ENCODE results near the gene SLC30A4.
"Not testable (repeated sequence)": the region's sequence is repeated elsewhere in the genome, so short reads cannot be mapped to it uniquely, and the experiment has no call there.

SLC30A4 gene

GRCh38 chr15:45522328-45523165 is at the start of gene SLC30A4:
Gene SLC30A4 (minus strand): TSS chr15:45522755. CDS start chr15:45522354, 401 bp downstream.
- DNase-seq: no peak

GRCh38 chr15:45555934-45556608 is 33.5 kb upstream of the SLC30A4 start:
- no peak for DNase-seq

- no peak for DNase-seq
Observed at GRCh38 chr15:45551676-45552075, 29.1 kb upstream of the SLC30A4 start.

- no peak for DNase-seq
Observed at GRCh38 chr15:45550436-45550835, 27.9 kb upstream of the SLC30A4 start.

- DNase-seq: no peak
Observed at GRCh38 chr15:45549541-45550220, 27.1 kb upstream of the SLC30A4 start.

- no peak for DNase-seq
Observed at GRCh38 chr15:45548753-45549520, 26.4 kb upstream of the SLC30A4 start.

- DNase-seq: no peak
Observed at GRCh38 chr15:45546789-45547188, 24.2 kb upstream of the SLC30A4 start.

- no peak for DNase-seq
Observed at GRCh38 chr15:45544266-45545023, 21.9 kb upstream of the SLC30A4 start.

GRCh38 chr15:45543051-45543450 is 20.5 kb upstream of the SLC30A4 start:
- no peak for DNase-seq

GRCh38 chr15:45540531-45540930 is 18.0 kb upstream of the SLC30A4 start:
- no peak for DNase-seq

GRCh38 chr15:45539680-45540079 is 17.1 kb upstream of the SLC30A4 start:
- no peak for DNase-seq

- no peak for DNase-seq
Observed at GRCh38 chr15:45536934-45537333, 14.4 kb upstream of the SLC30A4 start.

GRCh38 chr15:45535486-45536042 is 13.0 kb upstream of the SLC30A4 start:
- no peak for DNase-seq

GRCh38 chr15:45534821-45535220 is 12.3 kb upstream of the SLC30A4 start:
- no peak for DNase-seq

- DNase-seq: not testable (repeated sequence)
Observed at GRCh38 chr15:45532892-45533291, 10.3 kb upstream of the SLC30A4 start.

GRCh38 chr15:45529613-45530012 is 7.1 kb upstream of the SLC30A4 start:
- DNase-seq: no peak

- no peak for DNase-seq
Observed at GRCh38 chr15:45527086-45527485, 4.5 kb upstream of the SLC30A4 start.

- no peak for DNase-seq
Observed at GRCh38 chr15:45523166-45523460, 558 bp upstream of the SLC30A4 start.

- DNase-seq: no peak
Observed at GRCh38 chr15:45521596-45522327, 793 bp downstream of the SLC30A4 start.

- DNase-seq: no peak
Observed at GRCh38 chr15:45510758-45511280, 11.7 kb downstream of the SLC30A4 start.

GRCh38 chr15:45507143-45507542 is 15.4 kb downstream of the SLC30A4 start:
- not testable (repeated sequence) for DNase-seq

All from NCI-H187 treated with DMSO at 0.1 percent for 48 hours (cell line).